ENCODE results near the gene NOL8. TPM values are rescaled to one million over a fixed set of nuclear protein-coding genes. Genes with fewer than 3 reads are reported as not detected.

Gene NOL8
- total RNA-seq, 1 experiment from 2014 or later, result 21.8 TPM

GRCh38 chr9:92270511-92270910 is 54.6 kb downstream of the NOL8 start:
- no peak for DNase-seq (ENCODE audit: low read depth)

- DNase-seq (ENCODE audit: low read depth), result no peak
These were observed 58.7 kb downstream of the NOL8 start for GRCh38 chr9:92266486-92266885.

- DNase-seq (ENCODE audit: low read depth), result peak; percentile 51
These were observed 60.0 kb downstream of the NOL8 start for GRCh38 chr9:92265154-92265553.

GRCh38 chr9:92263131-92263530 is 62.0 kb downstream of the NOL8 start:
- no peak for DNase-seq (ENCODE audit: low read depth)

GRCh38 chr9:92257327-92257726 is 67.8 kb downstream of the NOL8 start:
- no peak for DNase-seq (ENCODE audit: low read depth)

GRCh38 chr9:92254381-92255337 is 70.5 kb downstream of the NOL8 start:
- DNase-seq (ENCODE audit: low read depth), result no peak

- DNase-seq (ENCODE audit: low read depth), result no peak
These were observed 71.5 kb downstream of the NOL8 start for GRCh38 chr9:92253656-92254055.

- no peak for DNase-seq (ENCODE audit: low read depth)
These were observed 77.2 kb downstream of the NOL8 start for GRCh38 chr9:92247981-92248380.

Small RNA genes within 50 kb of the gene (small RNA-seq; reads per million reads assigned to genes)
- gene MIR3651, result not detected
- 1.9 reads per million, percentile 82 among the genes with 10 or more reads in this experiment for gene SNORA84

Other genes with a start within 250 kb of the NOL8 start
- gene SPTLC1, start 209.9 kb downstream of the NOL8 start, total RNA-seq (2014; rRNA removed; shearing (Covaris generic)), result 58.7 and 64.9 TPM in 2 replicates
- gene IARS1, start 31.7 kb downstream of the NOL8 start, total RNA-seq (2014; rRNA removed; shearing (Covaris generic)), result 275 and 327 TPM in 2 replicates
- 16.0 TPM in 2 replicates for gene CENPP, start 603 bp upstream of the NOL8 start, total RNA-seq (2014; rRNA removed; shearing (Covaris generic))
- not detected in 2 replicates for gene OGN, start 79.2 kb upstream of the NOL8 start, total RNA-seq (2014; rRNA removed; shearing (Covaris generic))
- not detected in 2 replicates for gene OMD, start 99.1 kb upstream of the NOL8 start, total RNA-seq (2014; rRNA removed; shearing (Covaris generic))
- not detected in 2 replicates for gene ASPN, start 157.2 kb upstream of the NOL8 start, total RNA-seq (2014; rRNA removed; shearing (Covaris generic))
- gene ECM2, start 210.6 kb upstream of the NOL8 start, total RNA-seq (2014; rRNA removed; shearing (Covaris generic)), result 0.11 and 0.17 TPM in 2 replicates

All from HT1080 (cell line).